IMR-90 (cell line): ENCODE measurements around the gene SRGAP2C. TPM values are rescaled to one million over a fixed set of nuclear protein-coding genes. Genes with fewer than 3 reads are reported as not detected.
"Not testable (repeated sequence)": the region's sequence is repeated elsewhere in the genome, so short reads cannot be mapped to it uniquely, and the experiment has no call there.

Experiments
- ATAC-seq: fragments of 200-7000 bp; cut with Tn5 transposase; 2 replicates; pipeline ENCODE4 v1.9.1; 2020; ENCODE audit warnings: low read depth, mild to moderate bottlenecking, moderate library complexity
- BruUV-seq: library from RNA; stranded (reverse); fragments of 400-500 nt; replicated peaks from 2 replicates; lab custom pipeline; 2021; lab: Mats Ljungman, UMichigan
- CTCF ChIA-PET: fragments of 300-600 bp; formaldehyde crosslinking; extraction: SDS; loops from one replicate; lab custom pipeline; 2021; ENCODE audit warnings: antibody characterized with exemption; lab: Yijun Ruan, JAX
- POLR2A ChIA-PET: fragments of 300-600 bp; sonication (Branson Sonifier 250); formaldehyde crosslinking; loops from one replicate; lab custom pipeline; 2022; ENCODE audit warnings: antibody characterized with exemption; ENCODE audit not compliant: unreplicated experiment; lab: Charles Lee
- DNase-seq: peaks from one replicate; pipeline ENCODE4 v3.0.0; 2013
- H2AFZ ChIP-seq: replicated peaks from 2 replicates; pipeline ENCODE3; 2013; ENCODE audit warnings: low read length, mild to moderate bottlenecking; ENCODE audit not compliant: poor library complexity
- H2AK5ac ChIP-seq: 2 replicates; pipeline ENCODE4 v1.6.1; 2013; ENCODE audit warnings: low read depth, low read length, inconsistent platforms
- H2AK9ac ChIP-seq: replicated peaks from 2 replicates; pipeline ENCODE3; 2013; ENCODE audit warnings: mild to moderate bottlenecking, low read depth, low read length, moderate library complexity; ENCODE audit not compliant: poor library complexity
- H2BK120ac ChIP-seq: 2 replicates; pipeline ENCODE4 v1.6.1; 2013; ENCODE audit warnings: low read depth, low read length, inconsistent platforms
- H2BK15ac ChIP-seq: 3 replicates; pipeline ENCODE4 v1.6.1; 2013; ENCODE audit warnings: low read depth, low read length, inconsistent platforms
- H2BK20ac ChIP-seq: 2 replicates; pipeline ENCODE4 v1.6.1; 2013; ENCODE audit warnings: low read depth, mild to moderate bottlenecking, inconsistent platforms, low read length, moderate library complexity
- H2BK5ac ChIP-seq: 2 replicates; pipeline ENCODE4 v1.6.1; 2013; ENCODE audit warnings: mild to moderate bottlenecking, low read depth, low read length, inconsistent platforms; ENCODE audit not compliant: poor library complexity, severe bottlenecking
- H3K14ac ChIP-seq: replicated peaks from 2 replicates; pipeline ENCODE4 v1.6.1; 2013; ENCODE audit warnings: low read depth, low read length, inconsistent platforms
- H3K18ac ChIP-seq: 2 replicates; pipeline ENCODE4 v1.6.1; 2013; ENCODE audit warnings: low read depth, low read length, control low read depth
- H3K23ac ChIP-seq: 2 replicates; pipeline ENCODE4 v1.6.1; 2013; ENCODE audit warnings: low read depth, low read length, inconsistent platforms
- H3K27ac ChIP-seq: 2 replicates; pipeline ENCODE4 v1.5.1; 2013; ENCODE audit warnings: mild to moderate bottlenecking, control low read depth, low read length; ENCODE audit not compliant: insufficient read depth
- H3K27me3 ChIP-seq: 2 replicates; pipeline ENCODE4 v1.6.1; 2013; ENCODE audit warnings: low read length; ENCODE audit not compliant: control insufficient read depth, insufficient read depth
- H3K36me3 ChIP-seq: 2 replicates; pipeline ENCODE4 v1.6.1; 2013; ENCODE audit warnings: low read length, mixed read lengths; ENCODE audit not compliant: control insufficient read depth, insufficient read depth
- H3K4ac ChIP-seq: 2 replicates; pipeline ENCODE4 v1.6.1; 2013; ENCODE audit warnings: low read depth, low read length, inconsistent platforms
- H3K4me1 ChIP-seq: 2 replicates; pipeline ENCODE4 v1.6.1; 2013; ENCODE audit warnings: low read length, mixed read lengths; ENCODE audit not compliant: control insufficient read depth, insufficient read depth
- H3K4me2 ChIP-seq: 2 replicates; pipeline ENCODE4 v1.6.1; 2013; ENCODE audit warnings: low read depth, mild to moderate bottlenecking, control low read depth, low read length, moderate library complexity
- H3K4me3 ChIP-seq: 2 replicates; pipeline ENCODE4 v1.5.1; 2013; ENCODE audit warnings: low read depth, mild to moderate bottlenecking, control low read depth, low read length, moderate library complexity; ENCODE audit not compliant: insufficient read depth
- H3K56ac ChIP-seq: 2 replicates; pipeline ENCODE4 v1.6.1; 2013; ENCODE audit warnings: low read length, inconsistent platforms; ENCODE audit not compliant: insufficient read depth; ENCODE audit errors: extremely low read depth
- H3K79me1 ChIP-seq, 2 experiments: 2 replicates each; pipeline ENCODE4 v1.6.1; 2013; ENCODE audit warnings: low read length in 2 of 2, inconsistent platforms in 1 of 2, low read depth in 1 of 2
- H3K9ac ChIP-seq: 2 replicates; pipeline ENCODE4 v1.6.1; 2013; ENCODE audit warnings: low read depth, low read length, control low read depth
- H3K9me1 ChIP-seq: 2 replicates; pipeline ENCODE4 v1.6.1; 2013; ENCODE audit warnings: low read length, inconsistent platforms; ENCODE audit not compliant: insufficient read depth
- H3K9me3 ChIP-seq: 2 replicates; pipeline ENCODE4 v1.6.1; 2013; ENCODE audit warnings: low read length; ENCODE audit not compliant: control insufficient read depth, insufficient read depth
- H4K20me1 ChIP-seq: 2 replicates; pipeline ENCODE4 v1.6.1; 2013; ENCODE audit warnings: low read length, inconsistent platforms; ENCODE audit not compliant: insufficient read depth
- H4K5ac ChIP-seq: 2 replicates; pipeline ENCODE4 v1.6.1; 2013; ENCODE audit warnings: mild to moderate bottlenecking, low read depth, low read length, control low read depth
- H4K8ac ChIP-seq, 2 experiments: 2 replicates each; pipeline ENCODE4 v1.6.1; 2013; ENCODE audit warnings: low read depth in 2 of 2, low read length in 2 of 2, control low read depth in 1 of 2, inconsistent platforms in 1 of 2
- H4K91ac ChIP-seq: 2 replicates; pipeline ENCODE4 v1.6.1; 2013; ENCODE audit warnings: low read depth, low read length, inconsistent platforms; ENCODE audit not compliant: insufficient read depth
- WGBS, 2 experiments: methylation state at CpG; one replicate each; pipeline versions ENCODE4 v1.1.5 to v1.1.7; 2013; ENCODE audit warnings: missing lambda C conversion rate in 2 of 2; ENCODE audit not compliant: insufficient read length in 1 of 2; ENCODE audit errors: extremely low coverage in 2 of 2; 5-methylcytosine and 5-hydroxymethylcytosine counted together
- dilution Hi-C: fragments of 300-500 bp; cut with HindIII; formaldehyde crosslinking; loops from one replicate; pipeline ENCODE4 v1.14.3; 2018; ENCODE audit warnings: low sequenced_read_pairs; ENCODE audit not compliant: unreplicated experiment
- in situ Hi-C: fragments of 300-500 bp; cut with MboI; formaldehyde crosslinking; loops from 3 replicates; pipeline ENCODE4 v1.14.3; 2019; ENCODE audit warnings: low sequenced_read_pairs, inconsistent platforms, mixed read lengths
- intact Hi-C: fragments of 100-400 bp; cut with micrococcal nuclease; formaldehyde crosslinking; loops from 2 replicates; pipeline ENCODE4 v1.10.0; 2022
- polyA plus RNA-seq, 3 experiments: library from polyadenylated mRNA; depleted of rRNA; stranded (reverse); fragments of >200 nt; gene quantifications; 2 replicates each; pipeline ENCODE4 v1.2.3, GENCODE V29; 2012; ENCODE audit warnings: low replicate concordance in 1 of 3
- total RNA-seq: library from RNA; depleted of rRNA; stranded (reverse); fragments of >200 nt; gene quantifications from 2 replicates; pipeline ENCODE4 v1.2.3, GENCODE V29; 2012

The SRGAP2C gene
- total and polyA plus RNA-seq, 2 of the 4 experiments (the other 2 are of a cell fraction): 5.6 to 12.7 TPM

- H4K5ac ChIP-seq, H3K18ac ChIP-seq, H3K9me3 ChIP-seq, H3K27ac ChIP-seq, in situ Hi-C loops, H3K4me2 ChIP-seq, H2AK9ac ChIP-seq, H3K4me3 ChIP-seq, H4K8ac ChIP-seq, dilution Hi-C loops, H3K79me1 ChIP-seq, H4K20me1 ChIP-seq, H3K27me3 ChIP-seq, H2BK120ac ChIP-seq, intact Hi-C loops, H2AFZ ChIP-seq, H2BK20ac ChIP-seq, H2BK15ac ChIP-seq, ATAC-seq, H3K9me1 ChIP-seq, H3K56ac ChIP-seq, H2BK5ac ChIP-seq, H3K14ac ChIP-seq, H3K4me1 ChIP-seq, BruUV-seq, H3K4ac ChIP-seq, H3K9ac ChIP-seq, H3K23ac ChIP-seq, H4K91ac ChIP-seq, CTCF ChIA-PET, POLR2A ChIA-PET, H3K36me3 ChIP-seq, H2AK5ac ChIP-seq, DNase-seq: not testable (repeated sequence)
- WGBS, 2 experiments: 100% methylated on average over 3 of the region's 3 CpGs
These were observed 215.3 kb downstream of the SRGAP2C start for GRCh38 chr1:121400108-121400507.

GRCh38 chr1:121400541-121401310 lies 216.0 kb downstream of the SRGAP2C start:
- WGBS, 2 experiments: 72 to 100% methylated on average over 5 of the region's 6 CpGs
- H3K4me2 ChIP-seq, H3K14ac ChIP-seq, CTCF ChIA-PET, H3K36me3 ChIP-seq, H3K4me1 ChIP-seq, H2AK9ac ChIP-seq, H2BK20ac ChIP-seq, H3K56ac ChIP-seq, in situ Hi-C loops, dilution Hi-C loops, H3K27me3 ChIP-seq, H2BK120ac ChIP-seq, H4K8ac ChIP-seq, H3K79me1 ChIP-seq, H3K9me3 ChIP-seq, H3K9ac ChIP-seq, H2BK15ac ChIP-seq, H3K27ac ChIP-seq, H2AK5ac ChIP-seq, H3K4ac ChIP-seq, H4K91ac ChIP-seq, H3K23ac ChIP-seq, H3K4me3 ChIP-seq, H4K5ac ChIP-seq, H2BK5ac ChIP-seq, DNase-seq, H2AFZ ChIP-seq, H4K20me1 ChIP-seq, POLR2A ChIA-PET, ATAC-seq, H3K18ac ChIP-seq, BruUV-seq, H3K9me1 ChIP-seq, intact Hi-C loops: not testable (repeated sequence)
